Astrocyte (in vitro differentiated cells and primary cell): ENCODE data around the gene SMARCB1. TPM values are rescaled to one million over a fixed set of nuclear protein-coding genes. Genes with fewer than 3 reads are reported as not detected.

ENCODE experiments used
- DNase-seq: peaks from one replicate; pipeline ENCODE4 v3.0.0-alpha.2; 2010; ENCODE audit warnings: low read depth
- FAIRE-seq: peaks from 2 replicates; lab custom pipeline; 2011; peaks lifted over from hg19 to GRCh38; lab: Jason Lieb, UNC
- H2AFZ ChIP-seq: 2 replicates; pipeline ENCODE4 v1.6.0; 2012; ENCODE audit warnings: low read depth, low read length, inconsistent platforms
- H3K27ac ChIP-seq: 2 replicates; pipeline ENCODE4 v1.5.1; 2011; ENCODE audit warnings: low read depth, low read length, inconsistent platforms
- H3K27me3 ChIP-seq: 2 replicates; pipeline ENCODE4 v1.6.0; 2011; ENCODE audit warnings: low read length, inconsistent platforms; ENCODE audit not compliant: insufficient read depth
- H3K36me3 ChIP-seq: 2 replicates; pipeline ENCODE4 v1.5.1; 2011; ENCODE audit warnings: low read length, inconsistent platforms; ENCODE audit not compliant: insufficient read depth
- H3K4me1 ChIP-seq: 2 replicates; pipeline ENCODE4 v1.5.1; 2011; ENCODE audit warnings: low read length, inconsistent platforms; ENCODE audit not compliant: insufficient read depth
- H3K4me2 ChIP-seq: 2 replicates; pipeline ENCODE4 v1.6.0; 2012; ENCODE audit warnings: low read length, inconsistent platforms
- H3K4me3 ChIP-seq: 2 replicates; pipeline ENCODE4 v1.5.1; 2011; ENCODE audit warnings: low read depth, mild to moderate bottlenecking, low read length, inconsistent platforms; ENCODE audit not compliant: insufficient read depth
- H3K79me2 ChIP-seq: 2 replicates; pipeline ENCODE4 v1.6.0; 2012; ENCODE audit warnings: mild to moderate bottlenecking, low read length, inconsistent platforms; ENCODE audit not compliant: insufficient read depth
- H3K9ac ChIP-seq: 2 replicates; pipeline ENCODE4 v1.6.0; 2012; ENCODE audit warnings: mild to moderate bottlenecking, low read length, inconsistent platforms
- H3K9me3 ChIP-seq: 2 replicates; pipeline ENCODE4 v1.5.1; 2012; ENCODE audit warnings: low read depth, mild to moderate bottlenecking, low read length, inconsistent platforms; ENCODE audit not compliant: insufficient read depth
- H4K20me1 ChIP-seq: 2 replicates; pipeline ENCODE4 v1.6.0; 2012; ENCODE audit warnings: low read length, inconsistent platforms; ENCODE audit not compliant: insufficient read depth
- H3K27ac Mint-ChIP-seq: one replicate; pipeline ENCODE4 v1.8.0; 2021; ENCODE audit warnings: mild to moderate bottlenecking, mixed read lengths; ENCODE audit not compliant: unreplicated experiment
- H3K27me3 Mint-ChIP-seq: one replicate; pipeline ENCODE4 v1.8.0; 2021; ENCODE audit warnings: low read depth, mixed read lengths; ENCODE audit not compliant: unreplicated experiment
- H3K36me3 Mint-ChIP-seq: one replicate; pipeline ENCODE4 v1.8.0; 2021; ENCODE audit warnings: low read depth, mixed read lengths; ENCODE audit not compliant: unreplicated experiment
- H3K4me1 Mint-ChIP-seq: one replicate; pipeline ENCODE4 v1.8.0; 2021; ENCODE audit warnings: low read depth, mixed read lengths; ENCODE audit not compliant: unreplicated experiment
- H3K4me3 Mint-ChIP-seq: one replicate; pipeline ENCODE4 v1.8.0; 2021; ENCODE audit warnings: mild to moderate bottlenecking, moderate library complexity, mixed read lengths; ENCODE audit not compliant: unreplicated experiment
- H3K9me3 Mint-ChIP-seq: one replicate; pipeline ENCODE4 v1.8.0; 2021; ENCODE audit warnings: mild to moderate bottlenecking, mixed read lengths; ENCODE audit not compliant: unreplicated experiment
- EZH2 ChIP-seq: IDR thresholded peaks from 2 replicates; pipeline ENCODE4 v1.6.1; 2012; ENCODE audit warnings: mild to moderate bottlenecking, low read length, inconsistent platforms; ENCODE audit not compliant: insufficient read depth
- total RNA-seq: library from RNA; stranded (reverse); gene quantifications from 2 replicates; pipeline ENCODE4 v1.2.1, GENCODE V29; 2021
- TF ChIP-seq, protein P1 (sequence below): IDR thresholded peaks from 2 replicates; pipeline ENCODE4 v1.5.1; 2011; ENCODE audit warnings: low read depth, mild to moderate bottlenecking, inconsistent platforms, low read length, moderate library complexity; ENCODE audit not compliant: insufficient read depth

SMARCB1 gene
- total RNA-seq, 1 donor from 2014 or later: 91.3 TPM

DNA sequence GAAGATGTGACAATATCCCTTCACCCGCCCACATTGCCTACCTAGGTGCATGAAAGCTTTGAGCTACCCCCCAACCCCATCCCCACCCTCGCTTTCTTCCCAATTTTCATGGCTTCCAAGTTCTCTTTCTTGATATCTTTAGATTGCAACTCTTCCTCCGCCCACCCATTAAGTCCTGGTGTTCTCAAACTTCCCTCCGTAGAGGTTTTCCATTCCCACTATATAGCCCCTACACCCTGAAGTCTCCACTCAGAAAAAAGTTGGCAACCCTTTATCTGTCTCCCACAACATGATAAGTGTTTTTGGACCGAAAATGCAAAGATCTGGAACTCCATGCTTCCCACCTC is 36.4 kb upstream of the SMARCB1 start:
- H3K4me3 Mint-ChIP-seq: peak overlapping the region; percentile 91
- DNase-seq (no peak), FAIRE-seq (no peak)
- no peaks in the 10 kb centered on the region for H3K9me3 ChIP-seq
- H3K9me3 Mint-ChIP-seq: no peaks in the 10 kb centered on the region
- peaks cover 18% of the 10 kb centered on the region for H4K20me1 ChIP-seq
- no peaks in the 10 kb centered on the region for H3K36me3 ChIP-seq
- H3K27me3 ChIP-seq: no peaks in the 10 kb centered on the region
- peaks cover 3% of the 10 kb centered on the region for H3K36me3 Mint-ChIP-seq
- H3K4me2 ChIP-seq: peak overlapping the region; percentile 99
- H3K4me3 ChIP-seq: peak overlapping the region; percentile 78
- H3K9ac ChIP-seq: peak overlapping the region; percentile 92
- peaks cover 15% of the 10 kb centered on the region for H3K79me2 ChIP-seq
- peak overlapping the region; percentile 81 for H3K27ac Mint-ChIP-seq
- peak overlapping the region; percentile 91 for H2AFZ ChIP-seq
- peak overlapping the region; percentile 18 for H3K27ac ChIP-seq
- no peaks in the 10 kb centered on the region for H3K27me3 Mint-ChIP-seq
- peaks cover 3% of the 10 kb centered on the region for H3K4me1 ChIP-seq
- H3K4me1 Mint-ChIP-seq: peaks cover 4% of the 10 kb centered on the region
- no peak for TF ChIP-seq EZH2
- TF ChIP-seq, protein P1, sequence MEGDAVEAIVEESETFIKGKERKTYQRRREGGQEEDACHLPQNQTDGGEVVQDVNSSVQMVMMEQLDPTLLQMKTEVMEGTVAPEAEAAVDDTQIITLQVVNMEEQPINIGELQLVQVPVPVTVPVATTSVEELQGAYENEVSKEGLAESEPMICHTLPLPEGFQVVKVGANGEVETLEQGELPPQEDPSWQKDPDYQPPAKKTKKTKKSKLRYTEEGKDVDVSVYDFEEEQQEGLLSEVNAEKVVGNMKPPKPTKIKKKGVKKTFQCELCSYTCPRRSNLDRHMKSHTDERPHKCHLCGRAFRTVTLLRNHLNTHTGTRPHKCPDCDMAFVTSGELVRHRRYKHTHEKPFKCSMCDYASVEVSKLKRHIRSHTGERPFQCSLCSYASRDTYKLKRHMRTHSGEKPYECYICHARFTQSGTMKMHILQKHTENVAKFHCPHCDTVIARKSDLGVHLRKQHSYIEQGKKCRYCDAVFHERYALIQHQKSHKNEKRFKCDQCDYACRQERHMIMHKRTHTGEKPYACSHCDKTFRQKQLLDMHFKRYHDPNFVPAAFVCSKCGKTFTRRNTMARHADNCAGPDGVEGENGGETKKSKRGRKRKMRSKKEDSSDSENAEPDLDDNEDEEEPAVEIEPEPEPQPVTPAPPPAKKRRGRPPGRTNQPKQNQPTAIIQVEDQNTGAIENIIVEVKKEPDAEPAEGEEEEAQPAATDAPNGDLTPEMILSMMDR: no peak

DNA sequence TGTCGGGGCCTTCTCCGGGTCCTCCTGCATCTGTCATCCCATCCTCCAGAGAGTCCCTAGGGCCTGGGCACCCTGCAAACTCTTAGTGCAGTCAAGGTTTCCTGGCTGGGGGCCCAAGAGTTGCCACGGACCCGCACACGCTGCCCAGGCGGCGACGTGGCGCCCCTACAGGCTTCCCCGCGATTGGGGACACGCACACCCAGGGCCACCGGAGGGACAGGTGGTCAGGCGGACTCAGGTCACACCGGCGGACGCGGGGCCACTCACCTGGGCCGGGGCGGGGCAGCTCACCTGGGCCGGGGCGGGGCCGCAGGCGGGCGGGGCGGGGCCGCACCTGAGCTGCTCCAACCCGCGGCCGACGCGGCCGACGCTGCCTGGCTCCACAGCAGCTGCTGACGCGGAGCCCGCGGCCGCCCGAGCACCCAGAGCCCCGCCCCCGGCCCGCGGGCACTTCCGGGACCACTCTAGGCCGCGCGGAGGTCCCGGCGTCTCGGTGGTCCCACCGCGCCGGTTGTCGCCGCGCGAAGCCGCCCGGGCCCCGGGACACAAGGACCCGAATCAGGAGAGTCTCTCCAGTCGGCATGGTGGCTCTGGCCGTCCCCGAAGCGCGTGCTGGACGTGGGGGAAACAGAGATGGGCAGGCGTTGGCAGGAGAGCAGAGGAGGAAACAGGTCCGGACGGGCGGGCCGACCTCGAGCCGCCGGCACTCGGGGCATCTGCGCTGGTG is 35.9 kb upstream of the SMARCB1 start, which contains the start of gene ZNF70:
Gene ZNF70, minus strand, starts transcription at position 399 of the 727 bp plus-strand sequence. CDS start 5,972 bp downstream, outside the sequence.
- H3K36me3 Mint-ChIP-seq: peaks cover 3% of the 10 kb centered on the region
- peak within 1 kb of the TSS; percentile 91 for H3K4me3 Mint-ChIP-seq
- peaks cover 14% of the 10 kb centered on the region for H4K20me1 ChIP-seq
- peak within 1 kb of the TSS; percentile 80 for H3K27ac ChIP-seq
- peak within 1 kb of the TSS; percentile 81 for H3K27ac Mint-ChIP-seq
- FAIRE-seq (no peak), DNase-seq (peak; percentile 57)
- peaks cover 15% of the 10 kb centered on the region for H3K79me2 ChIP-seq
- H3K4me1 ChIP-seq: peaks cover 3% of the 10 kb centered on the region
- H3K9ac ChIP-seq: peak within 1 kb of the TSS; percentile 92
- H3K4me2 ChIP-seq: peak within 1 kb of the TSS; percentile 99
- peak within 1 kb of the TSS; percentile 98 for H2AFZ ChIP-seq
- H3K9me3 Mint-ChIP-seq: no peaks in the 10 kb centered on the region
- no peak for TF ChIP-seq EZH2
- TF ChIP-seq, protein P1: no peak
- H3K36me3 ChIP-seq: no peaks in the 10 kb centered on the region
- H3K27me3 Mint-ChIP-seq: no peaks in the 10 kb centered on the region
- H3K27me3 ChIP-seq: no peaks in the 10 kb centered on the region
- no peaks in the 10 kb centered on the region for H3K9me3 ChIP-seq
- H3K4me3 ChIP-seq: peak within 1 kb of the TSS; percentile 78
- H3K4me1 Mint-ChIP-seq: peaks cover 4% of the 10 kb centered on the region

DNA sequence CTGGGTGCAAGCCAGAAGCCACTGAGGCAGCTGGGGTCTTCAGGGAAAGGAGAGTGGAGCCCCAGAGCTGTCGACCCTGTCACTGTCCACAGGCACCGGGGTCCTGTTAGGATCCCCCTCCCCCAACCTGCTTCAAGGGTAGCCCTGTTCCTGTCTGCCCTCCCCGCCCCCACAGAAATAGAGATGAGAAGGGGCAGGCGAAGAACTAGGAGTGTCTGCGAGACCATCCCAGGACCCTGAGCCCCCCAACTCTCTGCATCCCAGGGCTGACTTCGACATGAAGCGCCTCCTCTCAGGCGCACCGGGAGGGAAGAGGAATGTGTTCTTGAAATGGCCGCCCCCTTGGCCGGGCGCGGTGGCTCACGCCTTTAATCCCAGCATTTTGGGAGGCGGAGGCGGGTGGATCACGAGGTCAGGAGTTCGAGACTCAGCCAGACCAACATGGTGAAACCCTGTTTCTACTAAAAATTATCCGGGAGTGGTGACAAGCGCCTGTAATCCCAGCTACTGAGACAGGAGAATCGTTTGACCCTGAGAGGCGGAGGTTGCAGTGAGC is 35.2 kb upstream of the SMARCB1 start:
- peak overlapping the region; percentile 80 for H3K27ac ChIP-seq
- peak overlapping the region; percentile 78 for H3K4me3 ChIP-seq
- H3K4me2 ChIP-seq: peak overlapping the region; percentile 99
- H3K4me1 ChIP-seq: peaks cover 3% of the 10 kb centered on the region
- no peaks in the 10 kb centered on the region for H3K27me3 ChIP-seq
- Mint-ChIP-seq H3K36me3 (peaks cover 3% of the 10 kb centered on the region), H3K27ac (peak overlapping the region; percentile 18), H3K4me3 (peak overlapping the region; percentile 84), H3K9me3 (no peaks in the 10 kb centered on the region), H3K27me3 (no peaks in the 10 kb centered on the region), H3K4me1 (peaks cover 4% of the 10 kb centered on the region)
- peaks cover 15% of the 10 kb centered on the region for H3K79me2 ChIP-seq
- H3K9me3 ChIP-seq: no peaks in the 10 kb centered on the region
- no peaks in the 10 kb centered on the region for H3K36me3 ChIP-seq
- no peak for FAIRE-seq
- peak overlapping the region; percentile 98 for H2AFZ ChIP-seq
- TF ChIP-seq, protein P1: no peak
- no peak for DNase-seq
- H4K20me1 ChIP-seq: peaks cover 10% of the 10 kb centered on the region
- H3K9ac ChIP-seq: peak overlapping the region; percentile 92
